Activated CD4-positive, alpha-beta T cell treated with anti-CD3 and anti-CD28 coated beads for 48 hours (primary cell): ENCODE measurements around the gene FNIP1.
"Not testable (repeated sequence)": the region's sequence is repeated elsewhere in the genome, so short reads cannot be mapped to it uniquely, and the experiment has no call there.

Source experiments
- DNase-seq: peaks from one replicate; pipeline ENCODE4 v3.0.0-alpha.2; 2020

FNIP1 gene

DNA sequence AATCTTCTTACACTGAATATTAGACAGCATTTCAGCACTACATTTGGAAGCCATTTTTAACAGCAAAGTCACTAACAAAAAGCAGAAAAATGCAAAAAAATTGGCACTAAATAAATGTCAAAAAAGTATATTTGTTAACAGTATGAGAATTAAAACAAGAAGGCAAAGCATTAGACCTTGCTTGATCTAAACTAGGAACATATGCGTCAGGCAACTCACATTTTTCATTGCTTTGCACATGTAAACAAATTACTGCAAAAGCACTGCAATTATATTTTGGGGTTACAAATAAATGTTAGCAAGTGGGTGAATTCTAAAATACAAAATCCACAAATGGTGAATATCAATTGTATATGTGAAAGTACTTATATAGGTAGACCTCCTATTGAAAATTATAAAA, 112.8 kb downstream of the FNIP1 start:
- no peak for DNase-seq

DNA sequence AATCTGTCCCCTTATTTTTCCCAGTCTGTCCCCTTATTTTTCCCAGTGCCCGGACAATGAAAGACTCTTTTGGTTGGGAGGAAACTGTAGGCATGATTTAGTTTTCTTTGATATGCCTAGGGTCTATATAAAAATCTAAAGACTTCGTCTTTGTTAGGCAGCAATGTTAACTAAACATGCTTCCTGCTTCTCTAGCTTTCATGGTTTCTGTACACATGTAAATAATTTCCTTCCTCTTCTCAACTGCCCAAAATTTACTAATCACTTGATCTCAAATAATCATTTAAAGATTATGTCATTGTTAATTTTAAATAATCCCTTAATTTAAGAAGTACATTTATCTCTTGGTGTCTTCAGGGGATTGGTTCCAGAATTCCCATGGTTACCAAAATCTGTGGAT, 114.0 kb downstream of the FNIP1 start:
- DNase-seq: no peak

DNA sequence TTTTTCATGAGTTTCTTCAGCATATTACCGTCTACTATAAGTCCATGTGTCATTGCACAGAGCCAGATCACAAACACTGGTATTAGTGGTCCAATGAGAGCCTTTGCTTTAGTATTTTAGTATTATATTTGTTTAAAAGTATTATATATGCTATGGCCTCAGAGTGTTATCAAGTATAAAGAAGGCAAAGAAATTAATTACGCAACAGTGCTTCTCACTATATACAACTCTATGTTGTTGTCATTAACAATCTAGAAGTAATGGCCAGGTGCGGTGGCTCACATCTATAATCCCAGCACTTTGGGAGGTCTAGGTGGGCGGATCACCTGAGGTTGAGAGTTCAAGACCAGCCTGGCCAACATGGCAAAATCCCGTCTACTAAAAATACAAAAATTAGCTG, 114.6 kb downstream of the FNIP1 start:
- DNase-seq: no peak

DNA sequence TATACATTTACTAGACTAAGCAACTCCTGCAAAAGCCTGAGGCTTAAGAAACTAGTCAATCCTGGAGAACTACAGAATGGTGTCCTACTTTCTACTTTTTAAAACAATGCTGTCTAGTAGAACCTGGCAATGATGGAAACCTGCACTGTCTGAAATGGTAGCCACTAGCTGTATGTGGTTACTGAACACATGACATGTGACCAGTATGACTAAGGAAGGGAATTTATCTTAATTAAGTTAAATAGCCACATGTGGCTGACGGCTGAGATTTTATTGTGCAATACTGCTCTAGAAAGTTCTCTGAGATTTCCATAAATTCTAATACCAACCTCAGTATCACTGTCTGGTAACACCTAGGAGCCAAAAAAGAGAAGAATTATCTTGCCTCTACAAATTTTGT, 116.9 kb downstream of the FNIP1 start:
- no peak for DNase-seq

DNA sequence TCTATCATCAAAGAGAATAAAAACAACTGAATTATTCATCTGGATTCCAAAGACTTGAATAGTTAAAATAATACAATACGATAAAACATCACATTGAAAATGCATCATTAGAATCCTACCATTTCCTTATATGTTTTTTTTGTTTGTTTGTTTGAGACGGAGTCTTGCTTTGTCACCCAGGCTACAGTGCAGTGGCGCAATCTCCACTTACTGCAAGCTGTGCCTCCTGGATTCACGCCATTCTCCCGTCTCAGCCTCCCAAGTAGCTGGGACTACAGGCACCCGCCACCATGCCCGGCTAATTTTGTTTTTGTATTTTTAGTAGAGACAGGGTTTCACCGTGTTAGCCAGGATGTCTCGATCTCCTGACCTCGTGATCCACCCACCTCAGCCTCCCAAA, 118.5 kb downstream of the FNIP1 start:
- not testable (repeated sequence) for DNase-seq

DNA sequence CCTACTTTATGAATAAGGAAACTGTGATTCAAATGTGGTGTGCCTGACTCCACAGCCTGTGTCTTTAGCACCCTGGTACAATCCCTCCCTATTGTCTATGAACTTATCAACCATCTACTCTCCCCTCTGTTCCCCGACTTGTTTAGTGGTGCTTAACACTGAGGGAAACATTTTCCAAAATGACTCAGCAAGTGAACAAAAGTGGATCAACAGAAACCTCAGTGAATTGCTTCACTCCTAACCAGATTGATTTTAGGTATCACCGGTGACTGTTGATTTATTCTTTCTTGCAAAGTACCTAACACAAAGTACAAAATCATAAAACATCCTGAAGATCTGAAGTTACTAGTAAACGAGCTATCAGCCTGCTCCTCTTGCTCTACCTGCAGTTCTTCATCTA, 119.7 kb downstream of the FNIP1 start:
- DNase-seq: no peak

DNA sequence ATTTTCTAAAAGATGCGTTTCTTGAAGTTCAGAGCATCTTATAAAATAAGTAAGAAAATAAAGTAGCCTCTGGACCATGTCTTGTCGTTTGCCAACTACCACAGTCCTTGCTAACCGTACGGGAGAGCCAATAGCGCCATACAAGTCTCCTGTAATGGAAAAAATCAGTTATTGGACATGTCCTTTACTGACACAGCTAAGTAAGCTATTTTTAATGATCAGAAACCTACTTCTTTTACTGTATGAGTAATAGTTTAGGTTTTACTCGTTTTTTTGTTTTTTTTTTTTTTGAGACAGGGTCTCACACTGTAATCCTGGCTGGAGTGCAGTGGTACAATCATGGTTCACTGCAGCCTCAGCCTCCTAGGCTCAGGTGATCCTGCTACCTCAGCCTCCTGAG, 124.0 kb downstream of the FNIP1 start:
- no peak for DNase-seq

DNA sequence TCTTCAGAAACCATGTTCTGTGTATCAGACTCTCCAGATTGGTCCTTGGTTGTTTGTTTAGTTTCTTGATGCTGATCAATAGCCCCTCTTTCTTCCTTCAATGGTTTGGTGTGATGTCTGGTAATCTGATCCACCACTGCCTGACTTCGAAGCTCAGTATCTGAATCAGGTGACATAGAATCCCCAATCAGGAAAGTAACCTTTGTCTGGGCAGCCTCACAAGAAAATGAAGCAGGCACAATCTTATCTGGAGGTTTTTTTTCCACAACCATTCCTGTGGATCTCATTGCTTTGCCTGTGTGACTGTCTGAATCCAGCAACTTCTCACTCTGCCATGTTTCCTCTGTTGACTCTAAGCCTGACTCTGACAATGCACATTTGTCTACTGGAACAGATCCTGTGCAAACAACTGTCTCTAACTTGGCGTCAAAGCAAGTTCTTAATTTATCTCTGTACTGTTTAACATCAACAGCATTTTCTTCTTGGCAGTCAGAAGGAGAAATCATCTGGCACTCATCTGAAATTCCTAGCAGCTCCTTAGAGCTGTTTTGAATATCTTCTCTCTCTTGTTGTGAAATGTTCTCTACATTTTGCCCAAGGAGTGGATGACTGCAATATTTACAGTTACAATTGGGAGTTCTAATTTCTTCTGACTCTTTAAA, 124.7 kb downstream of the FNIP1 start:
- no peak for DNase-seq

DNA sequence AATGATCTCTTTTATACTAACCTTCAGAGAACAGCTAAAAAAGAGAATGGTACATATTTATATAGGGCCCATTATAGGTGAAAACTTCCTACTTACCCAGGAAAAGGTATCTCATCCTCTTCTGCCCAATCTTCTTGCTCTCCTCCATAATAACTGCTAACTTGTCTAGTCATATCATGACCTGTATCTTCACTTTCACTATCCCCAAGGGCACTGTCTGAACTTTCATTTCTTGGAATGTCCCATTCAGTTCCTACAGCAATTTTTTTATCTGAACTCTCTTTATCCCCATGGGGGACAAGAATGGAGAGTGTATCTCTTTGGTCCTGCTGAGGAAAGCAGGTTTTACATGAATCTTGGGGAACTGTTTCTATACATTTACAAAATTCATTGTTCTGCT, 125.4 kb downstream of the FNIP1 start:
- DNase-seq: no peak

DNA sequence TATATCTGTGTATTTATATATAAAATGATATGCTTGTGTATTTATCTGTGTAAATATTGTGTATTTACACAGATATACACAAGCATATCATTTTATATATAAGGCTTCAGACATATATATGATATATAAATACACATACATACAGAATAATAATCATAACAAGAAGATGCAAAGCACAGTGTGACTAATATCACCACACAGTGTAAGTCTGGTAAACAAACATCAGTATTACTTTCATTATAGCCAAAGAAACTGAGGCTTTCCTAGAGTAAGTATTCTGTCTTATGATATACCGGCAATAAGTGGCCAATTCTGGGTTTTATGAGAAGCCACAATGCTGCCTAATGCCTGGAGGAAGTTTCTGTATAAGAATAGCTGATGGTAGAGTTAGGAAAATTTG, 131.9 kb downstream of the FNIP1 start:
- no peak for DNase-seq

DNA sequence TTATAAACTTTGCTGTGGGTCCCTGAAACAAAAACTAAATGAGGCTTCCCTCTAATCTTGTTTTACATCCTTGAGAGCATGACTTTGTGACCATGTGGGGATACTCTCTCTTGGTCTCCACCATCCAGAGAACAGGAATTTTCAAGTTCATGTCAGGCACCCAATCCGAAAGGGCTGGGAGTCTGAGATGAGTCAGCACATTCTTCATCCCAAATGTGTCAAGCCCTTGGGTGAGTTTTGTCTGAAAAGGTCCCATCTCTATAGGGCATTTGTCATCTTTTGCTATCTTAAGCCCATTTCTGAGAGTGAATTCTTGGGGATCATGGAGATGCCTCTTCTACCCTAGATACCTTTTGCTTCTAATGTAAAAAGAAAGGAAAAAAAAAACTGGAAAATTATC, 134.9 kb downstream of the FNIP1 start:
- no peak for DNase-seq

DNA sequence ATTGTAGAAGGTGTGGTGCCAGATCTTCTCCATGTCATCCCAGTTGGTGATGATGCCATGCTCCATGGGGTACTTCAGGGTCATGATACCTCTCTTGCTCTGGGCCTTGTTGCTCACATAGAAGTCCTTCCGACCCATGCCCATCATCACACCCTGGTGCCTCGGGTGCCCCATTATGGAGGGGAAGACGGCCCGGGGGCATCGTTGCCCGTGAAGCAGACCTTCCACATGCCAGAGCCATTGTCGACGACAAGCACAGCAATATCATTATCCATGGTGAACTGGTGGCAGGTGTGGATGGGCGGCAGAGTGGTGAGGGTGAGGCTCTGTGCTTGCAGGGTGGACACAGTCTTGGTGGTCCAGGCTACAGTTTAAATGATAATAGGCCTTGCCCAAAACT, 137.0 kb downstream of the FNIP1 start:
- no peak for DNase-seq

DNA sequence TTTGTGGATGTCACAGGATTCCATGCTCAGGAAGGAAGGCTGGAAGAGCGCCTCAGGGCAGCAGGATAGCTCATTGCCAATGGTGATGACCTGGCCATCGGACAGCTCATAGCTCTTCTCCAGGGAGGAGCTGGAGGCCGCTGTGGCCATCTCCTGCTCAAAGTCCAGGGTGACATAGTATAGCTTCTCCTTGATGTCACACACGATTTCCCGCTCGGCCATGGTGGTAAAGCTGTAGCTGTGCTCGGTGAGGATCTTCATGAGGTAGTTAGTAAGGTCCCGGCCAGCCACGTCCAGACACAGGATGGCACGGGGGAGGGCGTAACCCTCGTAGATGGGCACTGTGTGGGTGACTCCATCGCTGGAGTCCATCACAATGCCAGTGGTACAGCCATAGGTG, 137.5 kb downstream of the FNIP1 start:
- DNase-seq: no peak

DNA sequence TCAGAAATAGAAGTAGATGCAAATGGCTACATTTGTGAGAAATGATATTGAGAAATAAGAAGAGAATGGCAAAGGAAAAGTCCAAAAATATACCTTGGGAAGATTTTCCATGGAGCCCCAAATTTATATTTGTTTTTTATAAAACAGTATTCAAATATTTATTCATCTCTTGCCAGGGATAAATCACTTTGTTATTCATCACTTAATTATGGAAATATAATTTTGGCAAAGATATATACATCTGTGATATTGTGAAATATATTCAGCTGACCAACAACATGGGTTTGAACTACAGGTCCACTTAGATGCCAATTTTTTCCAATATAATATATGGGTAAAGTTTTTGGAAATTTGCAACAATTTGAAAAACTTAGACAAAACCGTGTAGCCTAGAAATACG, 142.0 kb downstream of the FNIP1 start:
- DNase-seq: no peak

DNA sequence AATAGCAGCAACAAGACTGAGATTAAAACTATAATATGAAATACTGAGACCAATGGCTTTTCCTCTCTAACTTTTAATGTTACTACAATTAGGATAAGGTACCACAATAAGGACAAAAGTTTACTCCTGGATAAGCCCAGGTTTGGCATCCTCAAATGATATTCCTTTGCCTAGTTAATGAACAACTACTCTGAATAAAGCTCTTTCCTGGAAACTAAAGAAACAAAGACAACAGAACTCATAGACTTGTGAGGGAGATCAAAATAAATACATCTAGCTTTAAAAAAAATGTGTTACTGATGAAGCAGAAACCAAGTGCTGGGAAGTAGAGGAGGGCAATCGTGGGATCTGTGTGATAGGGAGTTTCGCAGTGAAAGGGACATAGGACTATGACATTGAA, 142.5 kb downstream of the FNIP1 start:
- DNase-seq: no peak

DNA sequence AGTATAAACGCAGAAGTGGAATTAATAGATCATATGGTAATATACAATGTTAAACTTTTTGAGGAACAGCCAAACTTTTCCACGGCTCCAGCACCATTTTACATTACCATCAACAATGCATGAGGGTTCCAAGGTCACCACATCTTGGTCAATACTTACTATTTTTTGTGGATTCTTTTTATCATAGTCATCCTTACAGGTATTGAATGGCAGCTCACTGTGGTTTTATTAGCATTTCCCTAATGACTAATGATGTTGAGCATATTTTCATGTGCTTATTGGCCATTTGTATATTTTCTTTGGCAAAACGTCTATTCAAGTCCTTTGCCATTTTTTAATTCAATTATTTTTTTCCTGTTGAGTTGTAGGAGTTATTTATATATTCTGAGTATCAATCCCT, 147.7 kb downstream of the FNIP1 start:
- no peak for DNase-seq

DNA sequence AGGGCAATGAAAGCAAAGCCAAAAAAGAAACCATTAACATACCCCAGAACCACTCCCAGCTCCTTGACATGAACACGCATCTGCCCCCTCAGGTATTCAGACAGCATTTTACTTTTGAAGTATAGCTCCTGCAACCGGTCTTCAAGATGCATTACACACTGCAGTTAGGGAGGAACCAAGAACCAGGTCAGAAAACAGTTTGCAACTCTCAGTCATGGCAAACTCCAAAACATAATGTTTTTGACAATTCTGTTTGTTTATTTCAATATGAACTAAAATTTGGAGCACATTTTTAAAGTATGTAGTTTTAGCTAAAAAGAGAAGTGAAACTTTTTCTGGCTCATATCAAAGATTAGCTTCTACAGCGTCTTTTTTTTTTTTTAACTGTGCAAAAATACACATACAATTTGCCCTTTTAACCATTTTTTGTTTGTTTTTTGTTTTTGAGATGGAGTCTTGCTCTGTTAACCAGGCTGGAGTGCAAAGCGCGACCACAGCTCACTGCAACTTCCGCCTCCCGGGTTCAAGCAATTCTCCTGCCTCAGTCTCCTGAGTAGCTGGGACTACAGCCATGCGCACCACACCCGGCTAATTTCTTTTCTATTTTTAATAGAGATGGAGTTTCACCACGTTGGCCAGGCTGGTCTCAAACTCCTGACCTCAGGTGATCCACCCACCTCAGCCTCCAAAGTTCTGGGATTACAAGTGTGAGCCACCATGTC, 149.6 kb downstream of the FNIP1 start:
- DNase-seq: no peak

DNA sequence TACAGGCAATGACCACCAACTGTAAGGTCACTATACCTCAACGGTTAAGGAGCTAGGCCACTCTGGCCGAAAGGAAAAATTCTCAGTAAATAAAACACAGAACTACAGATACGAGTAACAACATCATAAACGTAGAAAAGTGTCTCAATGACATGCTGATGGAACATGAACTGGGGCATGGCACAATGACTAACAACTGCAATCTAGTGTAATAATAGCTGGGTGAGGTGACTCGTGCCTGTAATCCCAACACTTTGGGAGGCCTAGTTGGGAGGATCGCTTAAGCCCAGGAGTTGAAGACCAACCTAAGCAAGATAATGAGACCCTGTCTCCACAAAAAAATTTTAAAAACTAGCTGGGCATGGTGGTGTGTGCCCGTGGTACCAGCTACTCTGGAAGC, 152.0 kb downstream of the FNIP1 start:
- no peak for DNase-seq

DNA sequence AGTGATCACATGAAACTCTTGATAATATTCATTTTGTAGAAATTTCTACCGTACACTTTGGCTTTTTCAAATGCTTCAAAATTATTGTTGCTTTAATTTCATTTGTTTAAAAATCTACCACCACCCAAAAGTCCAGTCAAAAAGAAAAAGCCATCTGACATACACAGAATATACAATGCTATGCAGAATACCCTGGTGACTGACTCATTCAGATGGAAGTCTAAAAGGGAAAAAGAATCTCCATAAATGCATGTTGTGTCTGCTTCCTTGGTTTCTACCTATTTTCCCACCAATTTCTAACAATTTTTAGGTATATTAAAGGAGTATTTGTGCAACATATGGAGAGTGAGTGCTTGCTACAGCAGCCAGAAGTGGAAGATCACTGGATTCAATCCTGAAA, 152.4 kb downstream of the FNIP1 start:
- DNase-seq: no peak

DNA sequence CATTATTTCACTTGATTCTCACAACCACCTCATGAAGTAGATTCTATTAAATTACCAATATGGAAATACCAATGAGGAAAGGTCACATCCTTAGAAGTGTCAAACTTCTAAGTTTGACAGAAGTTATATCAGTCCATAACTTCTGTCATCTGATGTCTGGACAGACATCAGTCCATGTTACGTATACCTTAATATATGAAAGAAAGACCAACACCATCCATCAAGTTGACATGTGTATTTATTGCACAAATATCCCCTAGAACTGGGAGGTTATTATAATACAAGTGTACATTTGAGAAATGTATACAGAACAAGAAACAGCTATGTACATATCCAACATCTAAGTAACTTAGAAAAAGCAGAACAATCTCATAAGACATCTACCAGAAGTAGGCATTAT, 155.3 kb downstream of the FNIP1 start:
- no peak for DNase-seq

DNA sequence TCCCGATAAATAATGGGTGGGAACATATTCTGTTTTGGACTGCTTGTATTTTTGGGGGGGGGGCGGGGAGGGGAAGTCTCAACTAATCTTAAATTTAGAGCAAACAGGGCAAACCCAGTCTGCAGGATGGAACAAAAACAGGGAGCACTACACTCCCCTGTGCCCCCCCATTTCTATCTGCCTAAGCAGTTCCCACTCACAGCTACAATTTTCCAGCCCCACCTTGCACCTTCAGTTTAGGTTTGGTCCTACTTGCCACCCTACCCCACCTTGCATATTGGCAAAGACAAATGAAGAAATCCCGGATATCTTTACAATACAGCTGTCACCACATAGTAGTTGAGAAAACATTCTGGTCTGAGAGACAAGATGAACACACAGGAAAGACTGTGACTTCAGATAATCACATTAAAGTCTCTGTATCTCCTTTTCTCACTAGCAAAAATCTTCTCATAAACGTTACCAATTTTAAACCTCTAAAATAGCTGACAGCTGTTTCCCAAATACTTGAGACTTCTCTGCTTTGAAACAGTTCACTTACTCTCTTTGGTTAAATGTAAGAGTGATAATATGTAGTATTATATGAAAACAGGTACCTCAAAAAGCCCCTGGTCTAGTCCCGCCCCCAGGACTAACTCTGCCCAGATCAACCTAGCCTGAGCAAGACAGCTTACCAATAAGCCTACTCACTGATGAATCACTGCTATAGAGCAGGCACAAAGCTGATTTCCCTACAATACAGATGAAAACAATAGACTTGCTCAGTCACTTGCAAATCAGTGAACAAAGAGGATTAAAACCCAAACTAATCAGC, 156.6 kb downstream of the FNIP1 start:
- peak; percentile 76 for DNase-seq

DNA sequence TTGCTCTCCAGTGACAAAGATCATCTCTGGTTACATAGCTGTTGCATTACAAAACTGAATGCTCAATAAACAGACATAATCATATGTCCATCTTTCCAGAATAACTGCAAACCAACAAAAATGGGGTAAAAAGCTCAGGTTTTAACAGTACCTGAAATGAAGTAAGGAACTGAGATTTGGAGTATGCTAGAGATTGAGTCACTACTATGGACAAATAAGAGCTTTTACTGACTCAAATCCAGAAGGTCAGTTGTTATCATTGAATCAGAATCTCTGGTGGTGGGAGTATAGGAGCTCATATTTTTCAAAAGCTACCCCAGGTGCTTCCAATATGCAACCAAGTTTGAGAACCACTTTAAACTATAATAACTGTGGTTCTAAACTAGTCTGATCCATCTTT, 157.7 kb downstream of the FNIP1 start:
- no peak for DNase-seq

DNA sequence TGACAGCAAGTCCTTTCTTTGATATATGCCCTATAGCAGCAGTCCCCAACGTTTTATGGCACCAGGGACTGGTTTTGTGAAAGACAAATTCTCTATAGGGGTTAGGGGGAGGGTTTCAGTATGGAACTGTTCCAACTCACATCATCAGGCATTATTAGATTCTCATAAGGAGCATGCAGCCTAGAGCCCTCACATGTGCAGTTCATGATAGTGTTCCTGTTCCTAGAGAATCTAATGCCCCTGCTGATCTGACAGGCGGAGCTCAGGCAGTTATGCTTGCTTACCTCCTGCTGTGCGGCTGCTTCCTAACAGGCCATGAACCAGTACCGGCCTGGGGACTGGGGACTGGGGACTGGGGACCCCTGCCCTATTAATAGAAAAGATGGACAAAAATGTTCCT, 159.1 kb downstream of the FNIP1 start:
- DNase-seq: no peak
